Right atrium auricular region (tissue), 2 donors: ENCODE measurements around the gene SPATA3. TPM values are rescaled to one million over a fixed set of nuclear protein-coding genes. Genes with fewer than 3 reads are reported as not detected.
A peak's percentile ranks its signal among the peaks of the same experiment; 100 is the strongest.

ENCODE experiments used
- DNase-seq: peaks from one replicate; pipeline ENCODE4 v3.0.0-alpha.2; 2019; ENCODE audit warnings: low spot score
- H3K27ac ChIP-seq, 2 donors: fragments of 200-600 bp; sonication (generic); 1 replicate in 1 of 2; 2 replicates in 1 of 2; pipeline ENCODE4 v1.5.1; 2016 to 2019
- H3K27me3 ChIP-seq, 2 donors: fragments of 200-600 bp; sonication (generic); one replicate each; pipeline versions ENCODE4 v1.5.1 to v1.6.0; 2017 to 2019
- H3K36me3 ChIP-seq: fragments of 200-600 bp; sonication (generic); one replicate; pipeline ENCODE4 v1.5.1; 2016
- H3K4me1 ChIP-seq, 2 donors: fragments of 200-600 bp; sonication (generic); one replicate each; pipeline versions ENCODE4 v1.5.1 to v1.6.0; 2017 to 2019
- H3K4me3 ChIP-seq, 2 donors: fragments of 200-600 bp; sonication (generic); 1 replicate in 1 of 2; 2 replicates in 1 of 2; pipeline ENCODE4 v1.5.1; 2017 to 2019; ENCODE audit warnings: mild to moderate bottlenecking in 1 of 2, moderate library complexity in 1 of 2
- H3K9me3 ChIP-seq, 2 donors: fragments of 200-600 bp; sonication (generic); one replicate each; pipeline ENCODE4 v1.5.1; 2019
- CTCF ChIP-seq, 2 donors: fragments of 200-600 bp; sonication (generic); IDR thresholded peaks; one replicate each; pipeline ENCODE4 v1.5.1; 2019; ENCODE audit warnings: antibody characterized with exemption in 2 of 2
- total RNA-seq, 2 donors: library from RNA; depleted of rRNA; stranded (reverse); fragments of >200 nt; gene quantifications; one replicate each; pipeline ENCODE4 v1.1.0, GENCODE V29; 2016

The SPATA3 gene
- total RNA-seq, 2 donors from 2014 or later: not detected

GRCh38 chr2:230972046-230972445 lies 23.9 kb upstream of the SPATA3 start:
- no peak for TF ChIP-seq CTCF (IDR thresholded peaks at IDR 0.05)
- Histone ChIP-seq H3K27me3 (no peaks in the 10 kb centered on the region), H3K27ac (no peak overlapping the region), H3K36me3 (no peaks in the 10 kb centered on the region), H3K9me3 (no peaks in the 10 kb centered on the region), H3K4me3 (no peak overlapping the region), H3K4me1 (no peaks in the 10 kb centered on the region)
- DNase-seq: no peak

GRCh38 chr2:230974096-230974913 lies 21.6 kb upstream of the SPATA3 start:
- no peak for TF ChIP-seq CTCF (IDR thresholded peaks at IDR 0.05)
- peak; percentile 55 for DNase-seq
- Histone ChIP-seq H3K27me3 (no peaks in the 10 kb centered on the region), H3K4me1 (no peaks in the 10 kb centered on the region), H3K36me3 (no peaks in the 10 kb centered on the region), H3K27ac (no peak overlapping the region), H3K4me3 (no peak overlapping the region), H3K9me3 (no peaks in the 10 kb centered on the region)

- H3K9me3 ChIP-seq: no peaks in the 10 kb centered on the region
- no peaks in the 10 kb centered on the region for H3K27me3 ChIP-seq
- TF ChIP-seq CTCF (IDR thresholded peaks at IDR 0.05): no peak
- no peaks in the 10 kb centered on the region for H3K36me3 ChIP-seq
- DNase-seq: no peak
- no peaks in the 10 kb centered on the region for H3K4me1 ChIP-seq
- H3K4me3 ChIP-seq: no peak overlapping the region
- H3K27ac ChIP-seq: no peak overlapping the region
Measured at GRCh38 chr2:230975927-230976326, 20.0 kb upstream of the SPATA3 start.

- Histone ChIP-seq H3K36me3 (no peaks in the 10 kb centered on the region), H3K27ac (no peak overlapping the region), H3K27me3 (no peaks in the 10 kb centered on the region), H3K9me3 (no peaks in the 10 kb centered on the region), H3K4me1 (no peaks in the 10 kb centered on the region), H3K4me3 (no peak overlapping the region)
- DNase-seq: no peak
- no peak for TF ChIP-seq CTCF (IDR thresholded peaks at IDR 0.05)
Measured at GRCh38 chr2:230976671-230977171, 19.2 kb upstream of the SPATA3 start.

- Histone ChIP-seq H3K4me3 (no peak overlapping the region), H3K36me3 (no peaks in the 10 kb centered on the region), H3K9me3 (no peaks in the 10 kb centered on the region), H3K27ac (no peak overlapping the region), H3K27me3 (no peaks in the 10 kb centered on the region), H3K4me1 (no peaks in the 10 kb centered on the region)
- no peak for DNase-seq
- no peak for TF ChIP-seq CTCF (IDR thresholded peaks at IDR 0.05)
Measured at GRCh38 chr2:230980468-230980867, 15.5 kb upstream of the SPATA3 start.
